Endothelial cell (in vitro differentiated cells): ENCODE data around the gene FGD2. TPM values are rescaled to one million over a fixed set of nuclear protein-coding genes. Genes with fewer than 3 reads are reported as not detected.
"Not testable (repeated sequence)": the region's sequence is repeated elsewhere in the genome, so short reads cannot be mapped to it uniquely, and the experiment has no call there.

Experiments
- DNase-seq: peaks from one replicate; pipeline ENCODE4 v3.0.0; 2021; ENCODE audit warnings: low spot score
- H3K27ac Mint-ChIP-seq: one replicate; pipeline ENCODE4 v1.8.0; 2021; ENCODE audit warnings: mixed read lengths, inconsistent platforms; ENCODE audit not compliant: unreplicated experiment
- H3K27me3 Mint-ChIP-seq: one replicate; pipeline ENCODE4 v1.8.0; 2021; ENCODE audit warnings: mild to moderate bottlenecking, moderate library complexity, mixed read lengths, inconsistent platforms; ENCODE audit not compliant: unreplicated experiment
- H3K36me3 Mint-ChIP-seq: one replicate; pipeline ENCODE4 v1.8.0; 2021; ENCODE audit warnings: mild to moderate bottlenecking, low read depth, mixed read lengths, inconsistent platforms; ENCODE audit not compliant: unreplicated experiment
- H3K4me1 Mint-ChIP-seq: one replicate; pipeline ENCODE4 v1.8.0; 2021; ENCODE audit warnings: mild to moderate bottlenecking, mixed read lengths, inconsistent platforms; ENCODE audit not compliant: unreplicated experiment
- H3K4me3 Mint-ChIP-seq: one replicate; pipeline ENCODE4 v1.8.0; 2021; ENCODE audit warnings: mild to moderate bottlenecking, mixed read lengths, inconsistent platforms; ENCODE audit not compliant: unreplicated experiment
- H3K9me3 Mint-ChIP-seq: one replicate; pipeline ENCODE4 v1.8.0; 2021; ENCODE audit warnings: mixed read lengths, inconsistent platforms; ENCODE audit not compliant: unreplicated experiment
- total RNA-seq: library from RNA; stranded (reverse); fragmentation: NEBNext Ultra II Directional; extraction: Animal tissue kit (Norgen Biotek cat#: 25700); gene quantifications from one replicate; pipeline ENCODE4 v1.2.1, GENCODE V29; 2021; ENCODE audit not compliant: unreplicated experiment
- TF ChIP-seq, protein P1 (sequence below): fragments of 200-600 bp; sonication (generic); IDR thresholded peaks from one replicate; pipeline ENCODE4 v1.5.0; 2021; ENCODE audit warnings: antibody characterized with exemption; ENCODE audit not compliant: unreplicated experiment

FGD2 gene
- total RNA-seq, 1 donor from 2014 or later: 0.10 TPM

DNA sequence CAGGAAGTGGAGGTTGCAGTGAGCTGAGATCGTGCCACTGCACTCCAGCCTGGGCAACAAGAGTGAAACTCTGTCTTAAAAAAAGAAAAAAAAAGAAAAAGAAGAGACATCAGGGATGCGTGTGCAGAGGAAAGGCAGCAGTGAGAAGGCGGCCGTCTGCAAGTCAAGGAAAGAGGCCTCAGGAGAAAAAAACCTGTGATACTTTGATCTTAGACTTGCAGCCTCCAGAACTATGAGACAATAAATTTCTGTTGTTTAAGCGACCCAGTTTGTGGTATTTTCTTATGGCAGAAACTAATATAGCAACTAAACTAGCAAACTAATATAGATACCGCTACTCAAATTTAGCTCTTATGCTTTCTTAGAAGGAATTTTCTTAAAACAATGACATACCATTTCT is 36.1 kb downstream of the FGD2 start:
- TF ChIP-seq, protein P1, sequence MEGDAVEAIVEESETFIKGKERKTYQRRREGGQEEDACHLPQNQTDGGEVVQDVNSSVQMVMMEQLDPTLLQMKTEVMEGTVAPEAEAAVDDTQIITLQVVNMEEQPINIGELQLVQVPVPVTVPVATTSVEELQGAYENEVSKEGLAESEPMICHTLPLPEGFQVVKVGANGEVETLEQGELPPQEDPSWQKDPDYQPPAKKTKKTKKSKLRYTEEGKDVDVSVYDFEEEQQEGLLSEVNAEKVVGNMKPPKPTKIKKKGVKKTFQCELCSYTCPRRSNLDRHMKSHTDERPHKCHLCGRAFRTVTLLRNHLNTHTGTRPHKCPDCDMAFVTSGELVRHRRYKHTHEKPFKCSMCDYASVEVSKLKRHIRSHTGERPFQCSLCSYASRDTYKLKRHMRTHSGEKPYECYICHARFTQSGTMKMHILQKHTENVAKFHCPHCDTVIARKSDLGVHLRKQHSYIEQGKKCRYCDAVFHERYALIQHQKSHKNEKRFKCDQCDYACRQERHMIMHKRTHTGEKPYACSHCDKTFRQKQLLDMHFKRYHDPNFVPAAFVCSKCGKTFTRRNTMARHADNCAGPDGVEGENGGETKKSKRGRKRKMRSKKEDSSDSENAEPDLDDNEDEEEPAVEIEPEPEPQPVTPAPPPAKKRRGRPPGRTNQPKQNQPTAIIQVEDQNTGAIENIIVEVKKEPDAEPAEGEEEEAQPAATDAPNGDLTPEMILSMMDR: no peak
- no peak overlapping the region for H3K27ac Mint-ChIP-seq
- no peaks in the 10 kb centered on the region for H3K4me1 Mint-ChIP-seq
- no peaks in the 10 kb centered on the region for H3K36me3 Mint-ChIP-seq
- H3K4me3 Mint-ChIP-seq: no peak overlapping the region
- no peak for DNase-seq
- no peaks in the 10 kb centered on the region for H3K9me3 Mint-ChIP-seq
- H3K27me3 Mint-ChIP-seq: no peaks in the 10 kb centered on the region

DNA sequence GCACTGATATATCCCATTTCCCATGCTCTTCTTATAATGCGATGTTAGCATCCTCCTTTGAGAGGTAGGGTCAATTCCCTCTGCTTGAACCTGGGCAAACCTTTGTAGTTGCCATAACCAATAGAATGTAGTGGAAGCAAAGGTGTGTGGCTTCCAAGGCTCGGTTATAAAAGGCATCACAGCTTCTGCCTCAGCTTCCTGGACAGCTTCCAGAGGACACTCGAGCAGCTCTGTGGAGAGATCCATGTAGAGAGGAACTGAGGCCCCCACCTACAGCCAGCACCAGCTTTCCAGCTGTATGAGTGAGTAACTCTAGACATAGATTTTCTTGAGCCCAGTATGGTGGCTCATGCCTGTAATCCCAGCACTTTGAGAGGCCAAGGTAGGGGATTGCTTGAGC is 36.7 kb downstream of the FGD2 start:
- Mint-ChIP-seq H3K27ac (no peak overlapping the region), H3K36me3 (no peaks in the 10 kb centered on the region), H3K4me3 (no peak overlapping the region), H3K4me1 (no peaks in the 10 kb centered on the region), H3K9me3 (no peaks in the 10 kb centered on the region), H3K27me3 (no peaks in the 10 kb centered on the region)
- DNase-seq: no peak
- TF ChIP-seq, protein P1: no peak

DNA sequence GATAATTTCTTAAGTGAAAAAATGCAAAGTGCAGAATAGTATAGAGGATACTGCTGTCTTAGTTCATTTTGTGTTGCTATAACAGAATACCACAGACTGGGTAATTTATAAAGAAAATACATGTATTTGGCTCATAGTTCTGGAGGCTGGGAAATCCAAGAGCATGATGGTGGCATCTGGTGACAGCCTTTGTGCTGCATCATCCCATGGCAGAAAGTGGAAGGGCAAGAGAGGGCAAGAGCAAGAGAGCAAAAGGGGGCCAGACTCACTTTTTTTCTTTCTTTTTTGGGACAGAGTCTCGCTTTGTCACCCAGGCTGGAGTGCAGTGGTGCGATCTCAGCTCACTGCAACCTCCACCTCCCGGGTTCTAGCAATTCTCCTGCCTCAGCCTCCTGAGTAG is 37.6 kb downstream of the FGD2 start:
- H3K27ac Mint-ChIP-seq, H3K9me3 Mint-ChIP-seq, H3K4me1 Mint-ChIP-seq, H3K4me3 Mint-ChIP-seq, DNase-seq, H3K36me3 Mint-ChIP-seq, H3K27me3 Mint-ChIP-seq: not testable (repeated sequence)

DNA sequence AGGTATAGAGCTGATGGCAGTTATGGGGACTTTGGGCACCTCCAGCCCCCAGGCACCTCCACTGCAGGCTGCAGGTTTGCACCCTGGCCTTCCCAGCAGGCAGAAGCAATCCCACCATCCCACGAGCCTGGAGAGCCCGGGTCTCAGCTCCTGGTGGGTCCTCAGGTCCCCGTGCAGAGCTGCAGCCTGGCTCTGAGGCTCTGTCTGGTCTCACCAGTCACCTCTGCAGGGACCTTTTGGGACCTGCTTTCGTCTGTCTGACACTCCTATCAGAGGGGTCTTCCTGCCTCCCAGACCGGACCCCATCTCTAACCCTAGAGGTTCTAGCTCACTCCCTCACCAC is 41.9 kb downstream of the FGD2 start:
- no peaks in the 10 kb centered on the region for H3K9me3 Mint-ChIP-seq
- no peaks in the 10 kb centered on the region for H3K36me3 Mint-ChIP-seq
- H3K4me3 Mint-ChIP-seq: no peak overlapping the region
- no peak for DNase-seq
- H3K27ac Mint-ChIP-seq: peak overlapping the region; percentile 52
- TF ChIP-seq, protein P1: no peak
- H3K4me1 Mint-ChIP-seq: peaks cover 10% of the 10 kb centered on the region
- H3K27me3 Mint-ChIP-seq: no peaks in the 10 kb centered on the region

DNA sequence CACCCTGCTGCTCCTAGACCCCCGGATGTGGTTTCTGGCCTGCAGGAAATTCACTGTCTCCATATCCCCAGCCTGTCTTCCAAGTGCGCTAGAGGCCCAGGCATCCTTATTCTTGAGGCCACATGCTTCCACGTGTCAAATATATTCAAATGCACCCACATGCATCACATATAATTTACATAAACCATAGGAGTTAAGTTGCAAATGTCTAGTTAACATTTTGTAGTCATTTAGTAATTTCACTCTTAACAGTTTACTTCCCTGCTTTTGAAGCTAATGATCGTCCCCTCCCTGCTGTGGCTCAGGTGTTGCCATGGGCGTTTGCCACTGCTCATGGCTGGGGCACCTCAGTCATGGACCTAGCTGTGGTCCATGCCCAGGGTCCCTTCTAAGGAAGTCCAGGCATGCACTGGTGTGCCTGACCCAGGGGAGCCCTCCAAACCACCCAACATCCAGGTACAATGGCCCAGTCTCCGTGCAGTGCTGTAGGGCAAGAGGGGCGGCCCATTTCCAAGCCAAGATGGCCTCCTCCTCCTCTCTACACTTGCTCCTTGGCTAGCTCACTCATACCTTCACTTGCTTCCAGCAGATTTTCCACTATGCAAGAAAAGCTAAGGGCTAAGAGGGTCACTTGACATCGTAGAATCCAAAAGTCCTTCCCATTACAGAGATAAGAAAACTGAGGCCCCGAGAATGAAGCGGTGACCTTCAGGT is 42.4 kb downstream of the FGD2 start:
- H3K36me3 Mint-ChIP-seq: no peaks in the 10 kb centered on the region

More for the DNA sequence above, 42.4 kb downstream of the FGD2 start:
- no peak overlapping the region for H3K4me3 Mint-ChIP-seq
- H3K9me3 Mint-ChIP-seq: no peaks in the 10 kb centered on the region
- peak overlapping the region; percentile 52 for H3K27ac Mint-ChIP-seq
- TF ChIP-seq, protein P1: no peak
- H3K4me1 Mint-ChIP-seq: peaks cover 10% of the 10 kb centered on the region
- DNase-seq: no peak
- H3K27me3 Mint-ChIP-seq: no peaks in the 10 kb centered on the region
